K562 (cell line): ENCODE results near the gene MAGEB1. TPM values are rescaled to one million over a fixed set of nuclear protein-coding genes. Genes with fewer than 3 reads are reported as not detected.
A peak's percentile ranks its signal among the peaks of the same experiment; 100 is the strongest.

Source experiments
- ATAC-seq: fragments of 200-7000 bp; cut with Tn5 transposase; 3 replicates; pipeline ENCODE4 v1.9.1; 2020; ENCODE audit warnings: moderate library complexity
- BruUV-seq: library from RNA; stranded (reverse); fragments of 400-500 nt; replicated peaks from 2 replicates; lab custom pipeline; 2021; lab: Mats Ljungman, UMichigan
- CTCF ChIA-PET: fragments of 300-600 bp; formaldehyde crosslinking; extraction: SDS; loops from one replicate; lab custom pipeline; 2021; ENCODE audit warnings: low intra/inter-chr PET ratio; lab: Yijun Ruan, JAX
- POLR2A ChIA-PET: fragments of 300-600, 350-650 bp; sonication (Branson Sonifier 250); formaldehyde crosslinking; extraction: SDS; loops from one replicate; lab custom pipeline; 2021; ENCODE audit warnings: antibody characterized with exemption, inconsistent platforms; lab: Yijun Ruan, JAX
- DNase-seq, 4 experiments: peaks; one replicate each; pipeline versions ENCODE4 v3.0.0 to v3.0.0-alpha.2; 2011 to 2018; ENCODE audit warnings: low spot score in 3 of 4, mixed read lengths in 3 of 4; ENCODE audit errors: extremely low read depth in 1 of 4
- FAIRE-seq: peaks from 2 replicates; lab custom pipeline; 2011; peaks lifted over from hg19 to GRCh38; lab: Jason Lieb, UNC
- H2AFZ ChIP-seq: 2 replicates; pipeline ENCODE4 v1.6.0; 2011; ENCODE audit warnings: low read depth, low read length, control low read depth, inconsistent platforms
- H3K27ac ChIP-seq: fragments of 200-600 bp; 3 replicates; pipeline ENCODE4 v1.8.0; 2011; ENCODE audit warnings: low read depth, mild to moderate bottlenecking, control low read depth, inconsistent platforms, low read length, moderate library complexity, mixed read lengths; ENCODE audit errors: extremely low read depth
- H3K27me3 ChIP-seq, 2 experiments: fragments of 300-600 bp in 1 of 2; 2 replicates in 1 of 2; 3 replicates in 1 of 2; pipeline versions ENCODE4 v1.6.0 to v1.8.0; 2011; ENCODE audit warnings: inconsistent platforms in 2 of 2, low read length in 2 of 2, mild to moderate bottlenecking in 1 of 2, mixed read lengths in 1 of 2, moderate library complexity in 1 of 2; ENCODE audit not compliant: control insufficient read depth in 2 of 2, insufficient read depth in 2 of 2
- H3K36me3 ChIP-seq: fragments of 300-600 bp; 3 replicates; pipeline ENCODE4 v1.8.0; 2011; ENCODE audit warnings: mild to moderate bottlenecking, low read length, inconsistent platforms; ENCODE audit not compliant: control insufficient read depth, insufficient read depth
- H3K4me1 ChIP-seq, 2 experiments: fragments of 200-600 bp in 1 of 2; replicated peaks in 1 of 2; 2 replicates in 1 of 2; 3 replicates in 1 of 2; pipeline versions ENCODE4 v1.5.1 to v1.8.0; 2011; ENCODE audit warnings: inconsistent platforms in 2 of 2, low read length in 2 of 2, mild to moderate bottlenecking in 1 of 2, mixed read lengths in 1 of 2, moderate library complexity in 1 of 2; ENCODE audit not compliant: control insufficient read depth in 2 of 2, insufficient read depth in 2 of 2
- H3K4me2 ChIP-seq: 2 replicates; pipeline ENCODE4 v1.6.1; 2011; ENCODE audit warnings: low read length, control low read depth, inconsistent platforms, mixed read lengths; ENCODE audit not compliant: insufficient read depth
- H3K4me3 ChIP-seq: fragments of 200-600 bp; sonication (generic), shearing (Covaris generic); 2 replicates; pipeline ENCODE4 v1.5.1; 2016; ENCODE audit warnings: control low read depth, inconsistent platforms
- H3K79me2 ChIP-seq: fragments of 200-600 bp; 3 replicates; pipeline ENCODE4 v1.8.0; 2011; ENCODE audit warnings: low read length, inconsistent platforms; ENCODE audit not compliant: control insufficient read depth, insufficient read depth
- H3K9ac ChIP-seq, 2 experiments: 2 replicates each; pipeline versions ENCODE4 v1.6.0 to v1.6.1; 2011; ENCODE audit warnings: low read depth in 2 of 2, low read length in 2 of 2, control low read depth in 1 of 2, inconsistent platforms in 1 of 2, mild to moderate bottlenecking in 1 of 2, mixed read lengths in 1 of 2; ENCODE audit not compliant: insufficient read depth in 1 of 2
- H3K9me1 ChIP-seq: one replicate; pipeline ENCODE4 v1.6.0; 2011; ENCODE audit warnings: inconsistent platforms, mild to moderate bottlenecking, low read length, moderate library complexity; ENCODE audit not compliant: control insufficient read depth, insufficient read depth
- H3K9me3 ChIP-seq: replicated peaks from 2 replicates; pipeline ENCODE4 v1.5.1; 2011; ENCODE audit warnings: low read depth, low read length, inconsistent platforms; ENCODE audit not compliant: control insufficient read depth, insufficient read depth
- H4K20me1 ChIP-seq: replicated peaks from 2 replicates; pipeline ENCODE4 v1.6.1; 2011; ENCODE audit warnings: low read length, inconsistent platforms, mixed read lengths; ENCODE audit not compliant: control insufficient read depth, insufficient read depth
- ARID1B ChIP-seq: fragments of 450-650 bp; IDR thresholded peaks from 2 replicates; pipeline ENCODE4 v1.6.1; 2016; ENCODE audit warnings: antibody characterized with exemption, mild to moderate bottlenecking, inconsistent platforms
- COPS2 ChIP-seq: fragments of 450-650 bp; conservative IDR thresholded peaks from 2 replicates; pipeline ENCODE4 v1.6.1; 2016; ENCODE audit warnings: mild to moderate bottlenecking, moderate library complexity
- DPF2 ChIP-seq: fragments of 450-650 bp; IDR thresholded peaks from 2 replicates; pipeline ENCODE4 v1.6.1; 2016
- JUN ChIP-seq, 2 experiments: sonication (generic) in 1 of 2; formaldehyde crosslinking in 1 of 2; IDR thresholded peaks; 2 replicates each; pipeline versions ENCODE4 v1.6.1 to v1.8.0; 2012 to 2022; ENCODE audit warnings: borderline replicate concordance in 2 of 2, mild to moderate bottlenecking in 2 of 2, improper control_type of control experiment in 1 of 2, low read depth in 1 of 2, low read length in 1 of 2, missing genetic modification reagents in 1 of 2
- MTA1 ChIP-seq: fragments of 450-650 bp; IDR thresholded peaks from 2 replicates; pipeline ENCODE4 v1.6.1; 2017; ENCODE audit warnings: borderline replicate concordance
- NCOA2 ChIP-seq, 2 experiments: fragments of 450-650 bp; IDR thresholded peaks; 2 replicates each; pipeline ENCODE4 v1.6.1; 2018; ENCODE audit warnings: mild to moderate bottlenecking in 2 of 2, moderate library complexity in 1 of 2; ENCODE audit not compliant: partially characterized antibody in 2 of 2
- RFX1 ChIP-seq: fragments of 450-650 bp; IDR thresholded peaks from 2 replicates; pipeline ENCODE4 v1.6.1; 2016; ENCODE audit warnings: mild to moderate bottlenecking, moderate library complexity
- ZNF253 ChIP-seq: fragments of 250-450 bp; sonication (Bioruptor Pico); conservative IDR thresholded peaks from 2 replicates; pipeline ENCODE4 v1.6.1; 2021; ENCODE audit warnings: mild to moderate bottlenecking
- ZNF318 ChIP-seq, 2 experiments: fragments of 450-650 bp; IDR thresholded peaks; 2 replicates each; pipeline ENCODE4 v1.6.1; 2016; ENCODE audit warnings: mild to moderate bottlenecking in 2 of 2, borderline replicate concordance in 1 of 2, low read depth in 1 of 2, moderate library complexity in 1 of 2
- ZNF639 ChIP-seq, 2 experiments: fragments of 200-800 bp in 1 of 2; sonication (Bioruptor generic) in 1 of 2; sonication (generic) in 1 of 2; formaldehyde crosslinking in 1 of 2; IDR thresholded peaks in 1 of 2; conservative IDR thresholded peaks in 1 of 2; 2 replicates each; pipeline versions ENCODE4 v1.5.0 to v1.6.1; 2016 to 2020; ENCODE audit warnings: missing compliant biosample characterization in 1 of 2, missing genetic modification characterization in 1 of 2, missing genetic modification reagents in 1 of 2
- WGBS: fragments of 100-300 bp; shearing (Covaris generic); methylation state at CpG from one replicate; pipeline ENCODE4 v1.1.6; 2016; ENCODE audit warnings: low coverage, mixed read lengths; ENCODE audit not compliant: insufficient coverage; ENCODE audit errors: missing lambda C conversion rate; 5-methylcytosine and 5-hydroxymethylcytosine counted together
- in situ Hi-C: fragments of 300-500 bp; cut with MboI; formaldehyde crosslinking; loops from 4 replicates; pipeline ENCODE4 v1.15.0; 2018; ENCODE audit warnings: inconsistent platforms, mixed read lengths
- intact Hi-C: fragments of 100-400 bp; cut with micrococcal nuclease; formaldehyde crosslinking; loops from 2 replicates; pipeline ENCODE4 v1.14.2; 2022
- polyA plus RNA-seq, 8 experiments: library from polyadenylated mRNA; depleted of rRNA in 4 of 8; stranded (reverse) in 5 of 8; unstranded in 3 of 8; fragments of >200 nt; fragmentation: Nextera tagmentation in 2 of 8; fragmentation: Illumina TruSeq in 1 of 8; extraction: Ambion mirVana in 2 of 8; extraction: Trizol in 1 of 8; gene quantifications; 2 replicates each; pipeline versions ENCODE4 v1.2.1 to v1.2.3, GENCODE V29; 2011 to 2014; ENCODE audit warnings: inconsistent platforms in 1 of 8, missing spikeins in 1 of 8
- total RNA-seq, 7 experiments: library from RNA; depleted of rRNA in 6 of 7; stranded (reverse); fragments of >200 nt in 6 of 7; fragmentation: Illumina TruSeq in 2 of 7; extraction: Trizol in 2 of 7; gene quantifications; 2 replicates each; pipeline versions ENCODE4 v1.2.1 to v1.2.3, GENCODE V29; 2011 to 2021; ENCODE audit warnings: low replicate concordance in 1 of 7

MAGEB1 gene
- total and polyA plus RNA-seq, 9 of the 15 experiments (the other 6 are each of a cell fraction or from before 2014, with no cell fraction given), result 32.6 to 100 (median 43.4) TPM

DNA sequence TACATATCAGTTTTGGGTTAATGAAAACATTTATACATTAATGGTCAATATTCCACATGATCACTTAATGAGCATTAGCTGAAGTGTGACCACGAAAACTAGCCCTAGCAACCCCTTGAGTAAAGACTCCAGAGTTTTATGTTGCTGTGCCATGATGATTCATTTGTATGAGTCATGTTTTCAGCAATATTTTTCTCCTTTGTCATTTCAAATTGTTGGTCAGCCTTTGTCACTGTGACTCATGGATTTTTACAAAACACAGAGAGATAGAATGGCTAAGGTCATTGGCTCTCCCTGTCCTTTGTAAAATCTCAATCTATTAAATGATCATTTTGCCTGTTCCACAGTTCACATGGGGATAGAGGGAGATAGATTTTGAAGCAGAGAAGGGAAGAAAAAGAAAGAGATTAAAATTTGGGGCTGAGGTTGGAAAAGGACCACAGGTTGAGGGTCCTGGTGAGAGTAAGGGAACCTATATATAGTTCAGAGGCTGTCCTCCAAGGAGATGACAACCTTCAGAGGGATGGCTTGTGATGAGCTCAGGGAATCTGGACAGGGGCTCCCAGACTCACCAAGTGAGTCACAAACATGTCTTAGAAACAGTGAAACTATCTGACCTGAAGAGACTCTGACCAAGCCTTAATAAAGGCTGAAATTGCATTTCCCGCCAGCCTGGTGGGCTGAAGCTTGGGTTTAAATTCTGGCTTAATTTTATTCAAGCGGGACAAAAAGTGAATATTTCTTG is 36.7 kb downstream of the MAGEB1 start:
- BruUV-seq, result no TSS peak
- FAIRE-seq (peak; percentile 87), ATAC-seq (peak; percentile 98), DNase-seq (peak; percentile 61 to 72 (median 63))
- POLR2A ChIA-PET, result no interaction called here
- 18% methylated on average over 3 of the region's 3 CpGs for WGBS
- intact Hi-C loops, result loop anchor here (5.0 kb wide), 1 partner anchor 66 kb away; the partner anchor contains the start of gene MAGEB2
- no peaks in the 10 kb centered on the region for H3K36me3 ChIP-seq
- CTCF ChIA-PET, result interaction anchor here (0.7 kb wide), 1 partner anchor 337 kb away, joined by 3 read pairs; no protein-coding TSS in a partner anchor
- H3K4me2 ChIP-seq, result peak overlapping the region; percentile 41; the same call in 1 of the 2 replicates
- peak overlapping the region in 1 of 2 experiments; percentile 53; a peak in 2 of 4 replicates for H3K9ac ChIP-seq
- H3K9me3 ChIP-seq, result no peaks in the 10 kb centered on the region
- H3K9me1 ChIP-seq, result no peaks in the 10 kb centered on the region
- H3K27ac ChIP-seq, result peak overlapping the region; percentile 86
- no peaks in the 10 kb centered on the region for H3K27me3 ChIP-seq
- no peaks in the 10 kb centered on the region for H4K20me1 ChIP-seq
- H3K79me2 ChIP-seq, result no peaks in the 10 kb centered on the region
- no peak overlapping the region for H3K4me3 ChIP-seq
- H3K4me1 ChIP-seq, result peaks cover 0 to 20% of the 10 kb centered on the region in 2 experiments; a peak in 2 of 5 replicates
- H2AFZ ChIP-seq, result peak overlapping the region; percentile 71
- in situ Hi-C loops, result no loop called here
- TF ChIP-seq COPS2 (no peak), DPF2 (peak; percentile 93), NCOA2 (IDR thresholded peaks at IDR 0.05; ENCODE audit: partially characterized antibody in 2 of 2) (peak in 1 of 2 experiments; percentile 14), MTA1 (no peak), JUN (IDR thresholded peaks at IDR 0.05; ENCODE audit: borderline replicate concordance, low read depth, low read length) (peak; percentile 94), JUN (CRISPR knock-in tag; IDR thresholded peaks at IDR 0.05; ENCODE audit: borderline replicate concordance) (no peak), RFX1 (peak; percentile 72), ZNF253 (CRISPR knock-in tag) (no peak), ZNF639 (CRISPR knock-in tag; conservative IDR thresholded peaks at IDR 0.05 in 1 of 2, IDR thresholded peaks at IDR 0.05 in 1 of 2) (0 out of 4 replicates have a peak, but pooled peaks of 1 of the 2 experiments have one; percentile 32), ARID1B (peak; percentile 86), ZNF318 (IDR thresholded peaks at IDR 0.05; ENCODE audit: borderline replicate concordance in 1 of 2, low read depth in 1 of 2) (peak in 1 of 2 experiments; percentile 76; a peak in 2 of 4 replicates)
